ENCODE results near the gene PDCD1. TPM values are rescaled to one million over a fixed set of nuclear protein-coding genes. Genes with fewer than 3 reads are reported as not detected.
"Not testable (repeated sequence)": the region's sequence is repeated elsewhere in the genome, so short reads cannot be mapped to it uniquely, and the experiment has no call there.

Gene PDCD1
- total and polyA plus RNA-seq, 2 donors from 2014 or later: 0.49 to 1.6 TPM

GRCh38 chr2:241821460-241822263 is 37.0 kb downstream of the PDCD1 start:
- no peak overlapping the region for H3K9ac ChIP-seq (ENCODE audit: low read length in 3 of 3)

GRCh38 chr2:241820625-241821384 is 37.9 kb downstream of the PDCD1 start:
- TF ChIP-seq CTCF (IDR thresholded peaks at IDR 0.05; ENCODE audit: borderline replicate concordance, extremely low read depth, insufficient read depth): no peak
- H3K27me3 ChIP-seq (ENCODE audit: control insufficient read depth, insufficient read depth, low read length): no peaks in the 10 kb centered on the region
- no peaks in the 10 kb centered on the region for H3K4me1 ChIP-seq (ENCODE audit: control insufficient read depth in 2 of 3, insufficient read depth in 2 of 3, low read depth in 1 of 3, low read length in 3 of 3)
- intact Hi-C loops (cut with DNase I): no loop called here
- FAIRE-seq: no peak
- no peak overlapping the region for H3K4me3 ChIP-seq (ENCODE audit: low read length in 3 of 3)
- no peaks in the 10 kb centered on the region for H3K36me3 ChIP-seq (ENCODE audit: control insufficient read depth in 2 of 3, insufficient read depth in 3 of 3, low read length in 3 of 3)
- no peaks in the 10 kb centered on the region for H3K9me3 ChIP-seq (ENCODE audit: control insufficient read depth in 2 of 3, insufficient read depth in 1 of 3, low read length in 3 of 3)
- peak in 1 of 5 donors; percentile 77 for DNase-seq
- H3K27ac ChIP-seq (ENCODE audit: low read depth in 2 of 2, low read length in 2 of 2): no peak overlapping the region
- no peak overlapping the region for H3K9ac ChIP-seq (ENCODE audit: low read length in 3 of 3)

More at GRCh38 chr2:241821460-241822263, 37.0 kb downstream of the PDCD1 start:
- Histone ChIP-seq H3K9me3 (ENCODE audit: control insufficient read depth in 2 of 3, insufficient read depth in 1 of 3, low read length in 3 of 3) (peaks cover 0 to under 1% (median under 1%) of the 10 kb centered on the region in 3 donors), H3K36me3 (ENCODE audit: control insufficient read depth in 2 of 3, insufficient read depth in 3 of 3, low read length in 3 of 3) (no peaks in the 10 kb centered on the region), H3K27me3 (ENCODE audit: control insufficient read depth, insufficient read depth, low read length) (no peaks in the 10 kb centered on the region), H3K4me1 (ENCODE audit: control insufficient read depth in 2 of 3, insufficient read depth in 2 of 3, low read depth in 1 of 3, low read length in 3 of 3) (no peaks in the 10 kb centered on the region), H3K4me3 (ENCODE audit: low read length in 3 of 3) (no peak overlapping the region), H3K27ac (ENCODE audit: low read depth in 2 of 2, low read length in 2 of 2) (no peak overlapping the region)
- intact Hi-C loops (cut with DNase I): no loop called here
- no peak for TF ChIP-seq CTCF (IDR thresholded peaks at IDR 0.05; ENCODE audit: borderline replicate concordance, extremely low read depth, insufficient read depth)
- FAIRE-seq (no peak), DNase-seq (peak in 1 of 5 donors; percentile 54)

- H3K27me3 ChIP-seq (ENCODE audit: control insufficient read depth, insufficient read depth, low read length); H3K27ac ChIP-seq (ENCODE audit: low read depth in 2 of 2, low read length in 2 of 2); H3K9ac ChIP-seq (ENCODE audit: low read length in 3 of 3); H3K4me3 ChIP-seq (ENCODE audit: low read length in 3 of 3); H3K9me3 ChIP-seq (ENCODE audit: control insufficient read depth in 2 of 3, insufficient read depth in 1 of 3, low read length in 3 of 3); intact Hi-C loops (cut with DNase I); H3K4me1 ChIP-seq (ENCODE audit: control insufficient read depth in 2 of 3, insufficient read depth in 2 of 3, low read depth in 1 of 3, low read length in 3 of 3); FAIRE-seq; H3K36me3 ChIP-seq (ENCODE audit: control insufficient read depth in 2 of 3, insufficient read depth in 3 of 3, low read length in 3 of 3): not testable (repeated sequence)
- peak in 1 of 5 donors; percentile 52 for DNase-seq
Observed at GRCh38 chr2:241819947-241820624, 38.6 kb downstream of the PDCD1 start.

GRCh38 chr2:241818943-241819270 is 39.8 kb downstream of the PDCD1 start:
- no peaks in the 10 kb centered on the region for H3K9me3 ChIP-seq (ENCODE audit: control insufficient read depth in 2 of 3, insufficient read depth in 1 of 3, low read length in 3 of 3)
- H3K36me3 ChIP-seq (ENCODE audit: control insufficient read depth in 2 of 3, insufficient read depth in 3 of 3, low read length in 3 of 3): no peaks in the 10 kb centered on the region
- H3K4me1 ChIP-seq (ENCODE audit: control insufficient read depth in 2 of 3, insufficient read depth in 2 of 3, low read depth in 1 of 3, low read length in 3 of 3): no peaks in the 10 kb centered on the region
- no peak overlapping the region for H3K9ac ChIP-seq (ENCODE audit: low read length in 3 of 3)
- H3K27ac ChIP-seq (ENCODE audit: low read depth in 2 of 2, low read length in 2 of 2): no peak overlapping the region
- TF ChIP-seq CTCF (IDR thresholded peaks at IDR 0.05; ENCODE audit: borderline replicate concordance, extremely low read depth, insufficient read depth): no peak
- intact Hi-C loops (cut with DNase I): no loop called here
- DNase-seq (peak in 1 of 5 donors; percentile 27), FAIRE-seq (no peak)
- no peaks in the 10 kb centered on the region for H3K27me3 ChIP-seq (ENCODE audit: control insufficient read depth, insufficient read depth, low read length)
- H3K4me3 ChIP-seq (ENCODE audit: low read length in 3 of 3): no peak overlapping the region

All from kidney (tissue), 14 donors.